GM10847 (cell line): ENCODE measurements around the gene COL25A1.

Source experiments
- POLR2A ChIP-seq: IDR thresholded peaks from 2 replicates; pipeline ENCODE4 v1.6.1; 2011; ENCODE audit not compliant: insufficient read length; ENCODE audit errors: extremely low read depth

COL25A1 gene

GRCh38 chr4:108861334-108861733 lies 441.1 kb downstream of the COL25A1 start:
- TF ChIP-seq POLR2A, result no peak

- TF ChIP-seq POLR2A, result no peak
Measured at GRCh38 chr4:108854786-108855185, 447.7 kb downstream of the COL25A1 start.

GRCh38 chr4:108852691-108853090 lies 449.8 kb downstream of the COL25A1 start:
- TF ChIP-seq POLR2A, result no peak

- no peak for TF ChIP-seq POLR2A
Measured at GRCh38 chr4:108851366-108851765, 451.1 kb downstream of the COL25A1 start.

- no peak for TF ChIP-seq POLR2A
Measured at GRCh38 chr4:108850219-108850649, 452.2 kb downstream of the COL25A1 start.

GRCh38 chr4:108849611-108850168 lies 452.8 kb downstream of the COL25A1 start:
- TF ChIP-seq POLR2A, result no peak

GRCh38 chr4:108846568-108846967 lies 455.9 kb downstream of the COL25A1 start:
- no peak for TF ChIP-seq POLR2A

GRCh38 chr4:108840426-108840975 lies 462.0 kb downstream of the COL25A1 start:
- no peak for TF ChIP-seq POLR2A

GRCh38 chr4:108839333-108839732 lies 463.1 kb downstream of the COL25A1 start:
- no peak for TF ChIP-seq POLR2A

- no peak for TF ChIP-seq POLR2A
Measured at GRCh38 chr4:108838451-108838850, 464.0 kb downstream of the COL25A1 start.

GRCh38 chr4:108834835-108835384 lies 467.5 kb downstream of the COL25A1 start:
- TF ChIP-seq POLR2A, result no peak

- no peak for TF ChIP-seq POLR2A
Measured at GRCh38 chr4:108834166-108834834, 468.2 kb downstream of the COL25A1 start.

- TF ChIP-seq POLR2A, result no peak
Measured at GRCh38 chr4:108833046-108833445, 469.4 kb downstream of the COL25A1 start.

GRCh38 chr4:108831886-108832285 lies 470.6 kb downstream of the COL25A1 start:
- TF ChIP-seq POLR2A, result no peak

GRCh38 chr4:108831291-108831690 lies 471.2 kb downstream of the COL25A1 start:
- TF ChIP-seq POLR2A, result no peak

- no peak for TF ChIP-seq POLR2A
Measured at GRCh38 chr4:108830509-108831244, 471.8 kb downstream of the COL25A1 start.
